Hepatocyte (in vitro differentiated cells): ENCODE measurements around the gene INPP4B. TPM values are rescaled to one million over a fixed set of nuclear protein-coding genes. Genes with fewer than 3 reads are reported as not detected.
A peak's percentile ranks its signal among the peaks of the same experiment; 100 is the strongest.

ENCODE experiments used
- DNase-seq: peaks from one replicate; pipeline ENCODE4 v3.0.0-alpha.2; 2016; ENCODE audit warnings: low spot score
- H2AFZ ChIP-seq: fragments of 200-600 bp; sonication (generic); 2 replicates; pipeline ENCODE4 v1.6.0; 2016; ENCODE audit warnings: antibody characterized with exemption, mild to moderate bottlenecking
- H3K27ac ChIP-seq: fragments of 200-600 bp; sonication (generic); 2 replicates; pipeline ENCODE4 v1.5.1; 2016; ENCODE audit warnings: mild to moderate bottlenecking
- H3K27me3 ChIP-seq: fragments of 200-600 bp; sonication (generic); 2 replicates; pipeline ENCODE4 v1.6.1; 2016
- H3K36me3 ChIP-seq: fragments of 200-600 bp; sonication (generic); replicated peaks from 2 replicates; pipeline ENCODE4 v1.5.1; 2016; ENCODE audit warnings: low read depth; ENCODE audit not compliant: insufficient read depth
- H3K4me1 ChIP-seq: fragments of 200-600 bp; sonication (generic); 2 replicates; pipeline ENCODE4 v1.5.1; 2016; ENCODE audit warnings: mild to moderate bottlenecking, moderate library complexity; ENCODE audit not compliant: insufficient read depth
- H3K4me2 ChIP-seq: fragments of 200-600 bp; sonication (generic); 2 replicates; pipeline ENCODE4 v1.6.0; 2016
- H3K4me3 ChIP-seq: fragments of 200-600 bp; sonication (generic); 2 replicates; pipeline ENCODE4 v1.5.1; 2016; ENCODE audit warnings: mild to moderate bottlenecking
- H3K79me2 ChIP-seq: fragments of 200-600 bp; sonication (generic); 2 replicates; pipeline ENCODE4 v1.6.0; 2017; ENCODE audit warnings: mild to moderate bottlenecking
- H3K9me2 ChIP-seq: fragments of 200-600 bp; sonication (generic); replicated peaks from 2 replicates; pipeline ENCODE4 v1.6.0; 2017; ENCODE audit warnings: mild to moderate bottlenecking; ENCODE audit not compliant: insufficient read depth
- H3K9me3 ChIP-seq: fragments of 200-600 bp; sonication (generic); 2 replicates; pipeline ENCODE4 v1.5.1; 2016; ENCODE audit warnings: low read depth, mild to moderate bottlenecking
- H4K20me1 ChIP-seq: fragments of 200-600 bp; sonication (generic); 2 replicates; pipeline ENCODE4 v1.6.0; 2016; ENCODE audit warnings: mild to moderate bottlenecking; ENCODE audit not compliant: insufficient read depth, poor library complexity, severe bottlenecking
- CTCF ChIP-seq: fragments of 200-600 bp; sonication (generic); IDR thresholded peaks from 2 replicates; pipeline ENCODE4 v1.5.1; 2016; ENCODE audit warnings: antibody characterized with exemption, mild to moderate bottlenecking; ENCODE audit not compliant: poor library complexity
- EZH2 ChIP-seq: fragments of 200-600 bp; sonication (generic); IDR thresholded peaks from 2 replicates; pipeline ENCODE4 v1.6.1; 2016; ENCODE audit warnings: antibody characterized with exemption, mild to moderate bottlenecking, borderline replicate concordance
- EZH2phosphoT487 ChIP-seq: fragments of 200-600 bp; sonication (generic); IDR thresholded peaks from one replicate; pipeline ENCODE4 v1.6.1; 2018; ENCODE audit warnings: antibody characterized with exemption, mild to moderate bottlenecking, low read depth, moderate library complexity; ENCODE audit not compliant: unreplicated experiment, severe bottlenecking
- WGBS: methylation state at CpG from one replicate; pipeline ENCODE4 v1.1.6; 2016; ENCODE audit warnings: low lambda C conversion rate; ENCODE audit errors: missing lambda C conversion rate; 5-methylcytosine and 5-hydroxymethylcytosine counted together
- polyA plus RNA-seq: library from polyadenylated mRNA; unstranded; fragments of >200 nt; fragmentation: Nextera tagmentation; extraction: Ambion mirVana; gene quantifications from 2 replicates; pipeline ENCODE4 v1.2.1, GENCODE V29; 2016
- total RNA-seq: library from RNA; depleted of rRNA; stranded (reverse); fragments of >200 nt; gene quantifications from 2 replicates; pipeline ENCODE4 v1.2.3, GENCODE V29; 2014

The INPP4B gene
- total and polyA plus RNA-seq, 2 experiments from 2014 or later: 4.2 to 7.1 TPM

DNA sequence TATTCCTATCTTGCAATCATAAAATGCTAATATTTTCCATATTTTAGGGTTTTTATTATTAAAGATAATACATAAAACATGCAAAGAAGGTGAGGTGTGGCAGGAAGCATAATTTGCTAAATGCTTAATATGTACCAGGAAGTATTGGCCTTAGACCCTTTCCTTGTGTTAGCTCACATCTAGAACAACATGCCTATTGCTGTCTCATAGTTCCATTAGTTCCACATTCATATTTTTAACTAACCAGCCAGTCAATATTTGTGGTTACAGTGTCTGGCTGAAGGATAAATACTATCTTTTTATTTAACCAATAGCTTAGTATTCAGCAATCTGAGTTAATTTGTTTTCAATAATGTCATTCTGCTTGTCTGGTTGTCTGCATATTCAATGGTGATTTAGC lies 432.6 kb downstream of the INPP4B start:
- Histone ChIP-seq H3K9me3 (no peaks in the 10 kb centered on the region), H3K36me3 (no peaks in the 10 kb centered on the region), H3K27me3 (no peaks in the 10 kb centered on the region), H3K4me3 (no peak overlapping the region), H3K4me2 (no peak overlapping the region), H2AFZ (no peak overlapping the region), H3K4me1 (no peaks in the 10 kb centered on the region), H3K27ac (no peak overlapping the region), H4K20me1 (no peaks in the 10 kb centered on the region), H3K79me2 (no peaks in the 10 kb centered on the region), H3K9me2 (no peaks in the 10 kb centered on the region)
- DNase-seq: no peak
- no peak for TF ChIP-seq EZH2
- TF ChIP-seq CTCF: no peak
- no peak for TF ChIP-seq EZH2phosphoT487

DNA sequence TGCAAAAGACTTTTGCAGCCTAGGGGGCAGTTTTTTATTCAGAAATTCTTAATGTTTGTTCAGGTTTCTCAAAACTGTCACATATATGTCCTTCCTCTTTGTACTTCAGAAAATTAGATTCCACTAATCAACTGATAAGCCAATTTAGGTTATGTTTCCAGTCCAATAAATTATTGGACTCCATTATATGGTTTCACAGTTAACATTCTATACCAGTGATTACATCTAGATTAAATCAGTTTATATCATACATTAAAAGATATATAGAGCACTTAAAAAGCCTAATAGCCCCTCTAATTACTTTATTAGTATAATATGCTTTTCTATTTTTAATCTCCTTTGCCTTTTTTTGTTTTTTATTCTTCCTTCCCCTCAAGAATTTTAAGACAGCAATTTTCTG lies 434.1 kb downstream of the INPP4B start:
- no peak overlapping the region for H3K4me2 ChIP-seq
- H3K27me3 ChIP-seq: no peaks in the 10 kb centered on the region
- H3K9me3 ChIP-seq: no peaks in the 10 kb centered on the region
- no peaks in the 10 kb centered on the region for H4K20me1 ChIP-seq
- H3K4me1 ChIP-seq: no peaks in the 10 kb centered on the region
- H3K9me2 ChIP-seq: no peaks in the 10 kb centered on the region
- H2AFZ ChIP-seq: no peak overlapping the region
- TF ChIP-seq EZH2 (no peak), CTCF (no peak), EZH2phosphoT487 (no peak)
- DNase-seq: no peak
- no peaks in the 10 kb centered on the region for H3K79me2 ChIP-seq
- no peak overlapping the region for H3K4me3 ChIP-seq
- no peaks in the 10 kb centered on the region for H3K36me3 ChIP-seq
- H3K27ac ChIP-seq: no peak overlapping the region

DNA sequence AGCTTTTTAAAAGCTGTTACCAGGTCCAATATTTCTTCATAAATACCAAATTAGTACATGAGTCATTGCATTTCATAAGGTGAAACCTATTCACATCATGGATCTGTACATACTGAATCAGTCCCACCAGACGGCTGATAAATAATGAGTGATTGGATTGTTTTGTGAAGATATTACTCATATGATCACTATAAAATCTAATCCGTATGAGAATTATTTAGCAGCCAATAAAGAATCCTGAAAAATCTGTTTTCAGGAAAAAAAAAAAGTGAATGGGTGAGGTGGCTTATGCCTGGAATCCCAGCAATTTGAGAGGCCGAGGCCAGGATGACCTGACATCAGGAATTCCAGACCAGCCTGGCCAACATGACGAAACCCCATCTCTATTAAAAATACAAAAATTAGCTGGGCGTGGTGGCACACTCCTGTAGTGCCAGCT lies 438.1 kb downstream of the INPP4B start:
- DNase-seq: no peak
- no peaks in the 10 kb centered on the region for H3K36me3 ChIP-seq
- no peaks in the 10 kb centered on the region for H3K9me3 ChIP-seq
- no peaks in the 10 kb centered on the region for H3K79me2 ChIP-seq
- no peaks in the 10 kb centered on the region for H4K20me1 ChIP-seq
- H3K4me2 ChIP-seq: peak overlapping the region; percentile 2
- no peaks in the 10 kb centered on the region for H3K9me2 ChIP-seq
- H3K4me3 ChIP-seq: no peak overlapping the region
- H2AFZ ChIP-seq: no peak overlapping the region
- 83% methylated on average over 5 of the region's 5 CpGs for WGBS
- TF ChIP-seq EZH2 (no peak), CTCF (no peak), EZH2phosphoT487 (no peak)
- peaks cover 13% of the 10 kb centered on the region for H3K4me1 ChIP-seq
- H3K27me3 ChIP-seq: no peaks in the 10 kb centered on the region
- no peak overlapping the region for H3K27ac ChIP-seq

DNA sequence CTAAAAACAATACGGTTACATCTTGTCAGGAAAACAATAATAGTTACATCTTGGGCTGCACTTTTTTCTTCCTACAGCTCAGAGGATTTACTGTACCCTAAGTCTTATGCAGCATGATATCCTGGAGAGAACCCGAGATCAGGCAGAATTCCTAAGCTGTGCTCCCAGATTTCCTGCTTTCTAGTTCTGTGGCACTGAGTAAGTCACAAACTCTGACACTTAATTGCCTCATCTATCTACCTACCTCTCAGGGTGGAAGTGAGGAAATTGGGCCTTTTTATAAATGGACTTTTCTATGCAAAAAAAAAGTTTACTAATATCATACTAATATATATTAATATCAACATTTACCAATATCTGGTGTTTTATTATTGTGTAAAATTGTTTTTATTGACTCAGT lies 438.5 kb downstream of the INPP4B start:
- TF ChIP-seq CTCF (no peak), EZH2 (no peak), EZH2phosphoT487 (no peak)
- no peak overlapping the region for H3K27ac ChIP-seq
- DNase-seq: no peak
- no peak overlapping the region for H3K4me3 ChIP-seq
- peaks cover 13% of the 10 kb centered on the region for H3K4me1 ChIP-seq
- no peaks in the 10 kb centered on the region for H3K36me3 ChIP-seq
- H3K9me3 ChIP-seq: no peaks in the 10 kb centered on the region
- no peaks in the 10 kb centered on the region for H4K20me1 ChIP-seq
- H2AFZ ChIP-seq: no peak overlapping the region
- H3K9me2 ChIP-seq: no peaks in the 10 kb centered on the region
- H3K79me2 ChIP-seq: no peaks in the 10 kb centered on the region
- WGBS: 50% methylated on average over 2 of the region's 2 CpGs
- peak overlapping the region; percentile 2 for H3K4me2 ChIP-seq
- no peaks in the 10 kb centered on the region for H3K27me3 ChIP-seq
